Right kidney (tissue), 1 donor: ENCODE measurements around the gene IGF2BP2.
"Not testable (repeated sequence)": the region's sequence is repeated elsewhere in the genome, so short reads cannot be mapped to it uniquely, and the experiment has no call there.

Source experiments
- DNase-seq: peaks from one replicate; pipeline ENCODE4 v3.0.0-alpha.2; 2016

The IGF2BP2 gene

GRCh38 chr3:185639632-185640206, 185.1 kb downstream of the IGF2BP2 start:
- DNase-seq = no peak

GRCh38 chr3:185638651-185639050, 186.2 kb downstream of the IGF2BP2 start:
- not testable (repeated sequence) for DNase-seq

GRCh38 chr3:185637388-185637787, 187.5 kb downstream of the IGF2BP2 start:
- no peak for DNase-seq

GRCh38 chr3:185632996-185633395, 191.8 kb downstream of the IGF2BP2 start:
- no peak for DNase-seq

- DNase-seq = no peak
Measured at GRCh38 chr3:185631508-185632206, 193.2 kb downstream of the IGF2BP2 start.

GRCh38 chr3:185631108-185631507, 193.7 kb downstream of the IGF2BP2 start:
- DNase-seq = no peak

- DNase-seq = no peak
Measured at GRCh38 chr3:185630182-185630622, 194.6 kb downstream of the IGF2BP2 start.

- DNase-seq = no peak
Measured at GRCh38 chr3:185629554-185630181, 195.2 kb downstream of the IGF2BP2 start.

GRCh38 chr3:185625784-185626183, 199.1 kb downstream of the IGF2BP2 start:
- no peak for DNase-seq

- DNase-seq = no peak
Measured at GRCh38 chr3:185623939-185624665, 200.7 kb downstream of the IGF2BP2 start.

GRCh38 chr3:185613016-185613415, 211.8 kb downstream of the IGF2BP2 start:
- no peak for DNase-seq

GRCh38 chr3:185606196-185606595, 218.6 kb downstream of the IGF2BP2 start:
- DNase-seq = no peak

- DNase-seq = no peak
Measured at GRCh38 chr3:185605566-185605965, 219.3 kb downstream of the IGF2BP2 start.

- DNase-seq = no peak
Measured at GRCh38 chr3:185595526-185595925, 229.3 kb downstream of the IGF2BP2 start.

GRCh38 chr3:185594073-185594472, 230.8 kb downstream of the IGF2BP2 start:
- DNase-seq = no peak
